Kidney (tissue), 14 donors: ENCODE measurements around the gene AGO1. TPM values are rescaled to one million over a fixed set of nuclear protein-coding genes. Genes with fewer than 3 reads are reported as not detected.

Experiments used
- DNase-seq, 5 donors: peaks; one replicate each; pipeline ENCODE4 v3.0.0-alpha.2; 2013 to 2020
- FAIRE-seq: peaks from 2 replicates; lab custom pipeline; 2012; peaks lifted over from hg19 to GRCh38; lab: Jason Lieb, UNC
- H3K27ac ChIP-seq, 2 donors: one replicate each; pipeline ENCODE4 v1.7.0; 2013; ENCODE audit warnings: low read depth in 2 of 2, low read length in 2 of 2, inconsistent platforms in 1 of 2
- H3K27me3 ChIP-seq: one replicate; pipeline ENCODE4 v1.7.1; 2013; ENCODE audit warnings: low read length, inconsistent platforms; ENCODE audit not compliant: control insufficient read depth, insufficient read depth
- H3K36me3 ChIP-seq, 3 donors: one replicate each; pipeline versions ENCODE4 v1.7.0 to v1.7.1; 2013; ENCODE audit warnings: low read length in 3 of 3, control low read depth in 1 of 3, inconsistent platforms in 1 of 3; ENCODE audit not compliant: insufficient read depth in 3 of 3, control insufficient read depth in 2 of 3
- H3K4me1 ChIP-seq, 3 donors: one replicate each; pipeline versions ENCODE4 v1.7.0 to v1.7.1; 2013; ENCODE audit warnings: low read length in 3 of 3, inconsistent platforms in 1 of 3, low read depth in 1 of 3; ENCODE audit not compliant: control insufficient read depth in 2 of 3, insufficient read depth in 2 of 3
- H3K4me3 ChIP-seq, 3 donors: one replicate each; pipeline versions ENCODE4 v1.7.0 to v1.8.1; 2013; ENCODE audit warnings: low read length in 3 of 3, control low read depth in 1 of 3, inconsistent platforms in 1 of 3
- H3K9ac ChIP-seq, 3 donors: one replicate each; pipeline versions ENCODE4 v1.7.0 to v1.7.1; 2013; ENCODE audit warnings: low read length in 3 of 3, control low read depth in 1 of 3, inconsistent platforms in 1 of 3
- H3K9me3 ChIP-seq, 3 donors: one replicate each; pipeline versions ENCODE4 v1.7.0 to v1.7.1; 2013; ENCODE audit warnings: low read length in 3 of 3, control low read depth in 1 of 3, inconsistent platforms in 1 of 3; ENCODE audit not compliant: control insufficient read depth in 2 of 3, insufficient read depth in 1 of 3
- intact Hi-C: fragments of 100-400 bp; cut with DNase I; formaldehyde crosslinking; loops from one replicate; pipeline ENCODE4 v1.11.1; 2022
- polyA plus RNA-seq: library from polyadenylated mRNA; stranded (reverse); fragments of 350-450 nt; fragmentation: Illumina TruSeq; extraction: RNeasy Lipid Tissue Mini Kit (QIAGEN cat#74804); gene quantifications from one replicate; pipeline ENCODE4 v1.2.3, GENCODE V29; 2014; ENCODE audit warnings: low read depth, low replicate concordance; ENCODE audit not compliant: insufficient read depth
- total RNA-seq: library from RNA; stranded (reverse); fragmentation: NEBNext Ultra II Directional; extraction: Animal tissue kit (Norgen Biotek cat#: 25700); gene quantifications from one replicate; pipeline ENCODE4 v1.2.1, GENCODE V29; 2021
- TF ChIP-seq, protein P1 (sequence below): IDR thresholded peaks from 3 replicates; pipeline ENCODE4 v1.5.1; 2012; ENCODE audit warnings: mild to moderate bottlenecking, moderate library complexity, borderline replicate concordance; ENCODE audit not compliant: insufficient read depth; ENCODE audit errors: extremely low read depth
- donor health status: control.
- donor health status: control.
- donor health status: control.
- donor health status: control.
- donor health status: control.
- donor health status: DM: yes; HTN: yes; CAD: no.
- donor health status: Normal renal cell carcinoma (clear cell type).

Gene AGO1
- total and polyA plus RNA-seq, 2 donors from 2014 or later = 3.3 to 21.4 TPM

GRCh38 chr1:35932941-35933340, 49.9 kb downstream of the AGO1 start:
- TF ChIP-seq, protein P1, sequence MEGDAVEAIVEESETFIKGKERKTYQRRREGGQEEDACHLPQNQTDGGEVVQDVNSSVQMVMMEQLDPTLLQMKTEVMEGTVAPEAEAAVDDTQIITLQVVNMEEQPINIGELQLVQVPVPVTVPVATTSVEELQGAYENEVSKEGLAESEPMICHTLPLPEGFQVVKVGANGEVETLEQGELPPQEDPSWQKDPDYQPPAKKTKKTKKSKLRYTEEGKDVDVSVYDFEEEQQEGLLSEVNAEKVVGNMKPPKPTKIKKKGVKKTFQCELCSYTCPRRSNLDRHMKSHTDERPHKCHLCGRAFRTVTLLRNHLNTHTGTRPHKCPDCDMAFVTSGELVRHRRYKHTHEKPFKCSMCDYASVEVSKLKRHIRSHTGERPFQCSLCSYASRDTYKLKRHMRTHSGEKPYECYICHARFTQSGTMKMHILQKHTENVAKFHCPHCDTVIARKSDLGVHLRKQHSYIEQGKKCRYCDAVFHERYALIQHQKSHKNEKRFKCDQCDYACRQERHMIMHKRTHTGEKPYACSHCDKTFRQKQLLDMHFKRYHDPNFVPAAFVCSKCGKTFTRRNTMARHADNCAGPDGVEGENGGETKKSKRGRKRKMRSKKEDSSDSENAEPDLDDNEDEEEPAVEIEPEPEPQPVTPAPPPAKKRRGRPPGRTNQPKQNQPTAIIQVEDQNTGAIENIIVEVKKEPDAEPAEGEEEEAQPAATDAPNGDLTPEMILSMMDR = no peak
- FAIRE-seq = no peak
- no peak overlapping the region for H3K4me3 ChIP-seq
- no peak overlapping the region for H3K27ac ChIP-seq
- H3K36me3 ChIP-seq = no peaks in the 10 kb centered on the region
- peaks cover 0 to 8% (median 3%) of the 10 kb centered on the region in 3 donors for H3K4me1 ChIP-seq
- intact Hi-C loops = no loop called here
- no peaks in the 10 kb centered on the region for H3K9me3 ChIP-seq
- H3K27me3 ChIP-seq = no peaks in the 10 kb centered on the region
- H3K9ac ChIP-seq = no peak overlapping the region
- no peak for DNase-seq

DNA sequence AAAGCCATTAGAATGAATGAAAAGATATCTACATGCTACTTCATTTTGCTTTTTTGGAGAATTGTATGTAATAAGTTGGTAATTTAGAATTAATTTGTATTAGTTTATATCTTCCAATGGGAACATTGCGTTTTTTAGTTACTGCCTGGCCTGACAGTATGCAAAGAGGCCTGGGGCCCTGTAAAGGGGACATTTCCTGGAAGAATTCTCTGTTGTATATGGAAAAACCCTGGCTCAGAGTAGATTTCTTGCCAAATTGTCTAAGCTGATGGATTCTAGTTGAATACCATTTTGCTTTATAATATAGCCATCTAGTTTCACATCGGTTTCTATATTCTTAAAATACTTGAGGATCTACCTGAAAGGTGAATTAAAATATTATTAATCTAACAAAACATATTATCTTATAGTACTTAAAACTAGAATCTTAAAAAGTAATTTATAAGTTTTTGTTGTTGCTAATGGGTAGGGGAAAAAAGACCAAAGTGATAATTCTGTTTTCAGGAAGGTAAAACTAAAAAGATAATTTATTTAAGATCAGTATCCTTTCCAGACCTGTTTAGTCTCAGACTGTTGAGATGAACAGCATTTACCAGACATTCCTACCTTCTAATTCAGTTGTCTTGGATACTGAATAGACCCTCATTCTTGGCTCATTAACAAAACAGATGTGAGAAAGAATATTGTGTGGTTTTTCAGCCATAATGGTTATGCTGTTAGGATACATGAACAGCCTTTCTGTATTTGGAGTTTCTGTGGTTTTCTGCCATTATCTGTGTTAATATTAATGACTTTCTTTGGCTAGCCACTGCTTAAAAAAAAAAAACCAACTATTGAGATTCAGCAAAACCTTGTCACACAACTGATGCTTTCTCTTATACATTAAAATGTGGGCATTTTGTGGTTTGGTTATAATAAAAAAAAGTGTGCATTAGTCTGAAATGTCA, 52.7 kb downstream of the AGO1 start:
- Histone ChIP-seq H3K9ac (no peak overlapping the region), H3K4me1 (peaks cover 0 to 6% (median 3%) of the 10 kb centered on the region in 3 donors), H3K9me3 (no peaks in the 10 kb centered on the region), H3K36me3 (peaks cover 0 to under 1% (median 0%) of the 10 kb centered on the region in 3 donors), H3K4me3 (no peak overlapping the region), H3K27ac (no peak overlapping the region), H3K27me3 (no peaks in the 10 kb centered on the region)
- DNase-seq (peak in 3 of 5 donors; percentile 26 to 87 (median 74)), FAIRE-seq (no peak)
- intact Hi-C loops = no loop called here
- TF ChIP-seq, protein P1 = no peak

DNA sequence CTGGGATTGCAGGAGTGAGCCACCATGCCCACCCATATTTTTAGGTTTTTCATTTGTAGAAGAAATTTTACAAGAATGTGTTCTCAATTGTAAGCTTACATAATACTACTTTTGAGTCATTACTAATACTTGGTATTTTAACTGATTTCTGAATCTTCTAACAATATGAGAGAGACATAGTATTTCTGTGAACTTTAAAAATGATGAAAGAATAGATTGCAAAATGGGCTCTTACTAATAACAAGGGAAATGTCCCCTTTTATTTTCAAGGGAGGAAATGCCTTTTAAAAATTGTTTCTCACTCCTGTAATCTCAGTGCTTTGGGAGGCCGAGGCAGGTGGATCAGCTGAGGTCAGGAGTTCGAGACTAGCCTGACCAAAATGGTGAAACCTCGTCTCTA, 53.8 kb downstream of the AGO1 start:
- peaks cover 0 to 3% (median 3%) of the 10 kb centered on the region in 3 donors for H3K4me1 ChIP-seq
- H3K9me3 ChIP-seq = no peaks in the 10 kb centered on the region
- H3K27me3 ChIP-seq = no peaks in the 10 kb centered on the region
- no peak overlapping the region for H3K27ac ChIP-seq
- TF ChIP-seq, protein P1 = no peak
- no peak overlapping the region for H3K9ac ChIP-seq
- DNase-seq = no peak
- peaks cover 0 to 2% (median 0%) of the 10 kb centered on the region in 3 donors for H3K36me3 ChIP-seq
- intact Hi-C loops = no loop called here
- FAIRE-seq = no peak
- H3K4me3 ChIP-seq = no peak overlapping the region
